Activated T-helper 9 cell treated with anti-CD3 and anti-CD28 coated beads, Interleukin-2, amount 50 U/mL, for 16 hours (primary cell): ENCODE results near the gene WNT7A.

ENCODE experiments used
- DNase-seq: peaks from one replicate; pipeline ENCODE4 v3.0.0-alpha.2; 2020; ENCODE audit warnings: low read depth

The WNT7A gene

DNA sequence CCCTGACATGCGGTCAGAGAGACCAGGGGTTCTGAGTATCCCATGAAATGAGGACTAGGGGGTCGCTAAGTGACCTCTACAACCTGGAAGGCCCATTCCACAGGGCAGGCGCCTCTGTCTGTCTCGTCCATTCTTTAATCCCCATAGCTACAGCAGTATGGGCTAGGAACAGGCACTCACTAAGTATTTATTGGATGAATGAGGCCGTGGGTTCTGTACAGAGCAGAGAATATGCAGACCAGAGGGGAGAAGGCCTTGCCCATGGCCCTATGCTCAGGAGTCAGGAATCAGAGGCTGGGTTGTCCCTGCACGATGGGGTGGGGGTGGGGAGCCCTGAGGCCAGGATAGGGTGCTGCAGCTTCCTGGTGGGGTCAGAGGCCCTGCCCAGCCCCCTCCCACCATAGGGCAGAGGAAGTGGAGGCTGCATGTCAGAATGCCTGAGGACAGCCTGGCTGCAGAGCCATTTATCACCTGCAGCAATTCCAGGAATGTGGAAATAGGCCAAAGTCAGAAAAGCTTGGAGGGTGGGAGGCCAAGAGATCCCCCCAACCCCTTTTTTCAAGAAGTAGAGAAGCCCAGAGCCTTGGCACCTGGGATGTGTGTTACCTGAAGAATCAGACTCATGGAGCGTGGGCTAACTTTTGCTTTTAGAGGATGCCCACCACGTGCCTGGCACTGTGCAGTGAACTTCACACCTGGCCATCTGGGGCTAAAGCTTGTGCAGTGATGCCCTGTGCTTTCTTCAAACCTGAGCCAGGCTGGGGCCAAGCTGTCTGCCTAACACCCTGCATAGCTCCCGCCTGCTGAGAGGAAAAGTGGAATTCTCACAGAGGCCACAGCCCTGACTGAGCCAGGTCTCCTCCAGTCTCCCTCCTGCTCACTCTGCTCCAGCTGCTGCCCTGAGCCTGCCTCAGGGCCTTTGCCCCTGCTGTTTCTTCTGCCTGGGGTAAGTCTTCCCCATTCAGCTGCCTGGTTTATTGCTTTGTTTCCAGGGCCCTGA lies 109.4 kb downstream of the WNT7A start:
- DNase-seq, result no peak

DNA sequence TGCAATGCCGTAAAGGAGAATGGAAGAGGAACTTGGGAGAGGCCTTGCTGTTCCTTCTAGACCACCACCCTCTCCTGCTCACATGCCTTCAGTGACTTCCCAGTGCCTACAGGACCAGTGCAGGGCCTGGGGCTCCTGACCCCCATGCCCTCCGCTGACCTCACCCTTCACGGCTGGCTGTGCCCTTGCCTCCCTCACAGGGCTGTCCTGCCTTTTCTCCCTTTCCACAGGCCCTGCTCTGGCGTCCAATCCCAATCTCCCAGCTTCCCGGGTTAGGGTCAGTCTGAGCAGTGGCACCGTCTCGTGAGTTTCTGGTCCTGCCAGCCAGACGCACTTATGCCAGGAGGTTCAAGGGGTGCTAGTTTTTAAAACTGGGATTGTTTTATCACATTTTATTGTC lies 110.4 kb downstream of the WNT7A start:
- no peak for DNase-seq

DNA sequence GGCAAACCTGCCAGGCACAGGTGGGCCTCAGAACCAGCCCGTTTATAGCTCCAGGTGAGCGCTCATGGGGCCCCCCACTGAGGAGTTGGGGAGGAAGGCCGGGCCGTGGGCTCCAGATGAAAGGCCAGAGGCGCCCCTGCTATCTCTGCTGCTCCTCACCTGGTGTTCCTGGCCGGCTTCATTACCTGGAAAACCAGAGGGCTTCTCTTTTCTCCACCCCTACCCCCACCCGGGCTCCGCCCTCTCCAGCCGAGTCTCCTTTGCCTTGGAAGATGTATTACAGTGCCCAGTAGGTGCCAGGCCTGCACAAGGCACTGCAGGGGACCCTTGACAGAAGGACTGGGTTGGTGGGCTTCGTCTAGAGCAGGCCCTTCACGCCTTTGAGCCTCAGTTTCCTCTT lies 111.4 kb downstream of the WNT7A start:
- no peak for DNase-seq

DNA sequence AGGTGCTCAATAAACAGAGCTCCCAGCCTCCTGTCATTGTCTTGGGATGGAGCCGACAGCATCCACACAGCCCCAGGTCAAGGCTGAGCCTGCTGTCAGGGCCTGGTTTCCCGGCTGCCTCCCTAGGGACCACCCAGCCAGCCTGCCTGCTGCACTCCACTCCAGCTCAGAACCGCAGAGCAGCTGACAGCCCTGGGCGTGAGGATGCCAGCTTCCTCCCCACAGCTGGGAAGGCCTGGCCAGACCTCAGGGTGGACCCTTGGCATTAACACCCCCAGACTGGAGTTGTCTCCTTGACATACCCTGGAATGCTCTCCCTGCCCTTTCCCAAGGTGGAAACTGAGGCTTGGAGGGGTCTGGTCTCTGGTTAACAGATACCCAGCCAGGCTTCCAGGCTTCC lies 112.0 kb downstream of the WNT7A start:
- no peak for DNase-seq

DNA sequence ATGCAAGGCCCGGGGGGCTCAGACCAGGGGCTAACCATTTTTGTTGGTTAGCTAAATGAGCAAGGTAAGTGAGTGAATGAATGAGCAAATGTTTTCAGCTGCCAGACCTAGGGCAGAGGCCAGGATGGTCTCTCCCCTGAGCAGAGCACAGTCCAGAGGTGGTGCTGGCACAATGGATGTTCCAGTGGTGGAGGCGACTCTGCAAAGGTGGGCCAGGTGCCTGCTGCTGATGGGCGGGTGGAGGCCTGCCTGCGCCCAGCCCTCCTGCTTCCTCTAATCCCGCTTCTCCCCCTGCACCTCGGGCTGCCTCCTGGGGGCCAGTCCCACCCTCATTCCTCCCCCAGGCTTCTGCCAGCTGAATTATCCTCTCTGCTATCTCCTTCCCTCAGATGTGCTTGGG lies 112.8 kb downstream of the WNT7A start:
- no peak for DNase-seq
